ENCODE measurements around the gene MAP4K4. TPM values are rescaled to one million over a fixed set of nuclear protein-coding genes. Genes with fewer than 3 reads are reported as not detected.

The MAP4K4 gene
- polyA plus RNA-seq, 2 donors: 19.6 to 24.1 TPM

DNA sequence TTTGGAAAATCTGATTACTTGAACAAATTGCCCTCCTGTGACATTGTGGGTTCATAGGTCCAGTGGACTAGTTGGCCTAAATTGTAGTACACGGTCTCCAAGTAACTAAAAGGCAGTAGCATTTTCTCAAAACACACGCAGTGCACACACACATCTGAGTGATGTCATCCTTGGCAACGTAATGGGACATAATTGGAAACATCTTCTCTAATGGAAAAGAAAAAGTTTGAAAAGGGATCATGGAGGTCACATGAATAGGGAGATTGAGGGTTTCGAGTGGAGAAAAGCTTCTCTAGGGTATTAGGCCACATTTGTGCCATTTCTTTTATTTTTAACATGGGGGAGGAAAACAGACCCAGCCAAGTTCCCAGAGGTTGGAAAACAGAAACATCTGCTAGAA lies 93.3 kb downstream of the MAP4K4 start:
- no peaks in the 10 kb centered on the region for H3K27me3 ChIP-seq (ENCODE audit: control insufficient read depth in 1 of 2, insufficient read depth in 2 of 2, low read length in 2 of 2)
- H3K36me3 ChIP-seq (ENCODE audit: control insufficient read depth in 2 of 2, insufficient read depth in 2 of 2, low read length in 1 of 2): no peaks in the 10 kb centered on the region
- H3K9me3 ChIP-seq (ENCODE audit: control insufficient read depth in 2 of 2, insufficient read depth in 1 of 2, low read depth in 1 of 2, low read length in 1 of 2): no peaks in the 10 kb centered on the region
- no peak overlapping the region for H3K27ac ChIP-seq (ENCODE audit: low read depth in 2 of 2, low read length in 1 of 2)
- H3K4me1 ChIP-seq (ENCODE audit: control insufficient read depth in 2 of 2, insufficient read depth in 2 of 2, low read length in 1 of 2): peaks cover 0 to 3% of the 10 kb centered on the region in 2 donors
- WGBS, 2 donors: 68 to 71% methylated on average over 4 of the region's 4 CpGs
- H3K4me3 ChIP-seq (ENCODE audit: low read depth in 1 of 2, low read length in 2 of 2): no peak overlapping the region

DNA sequence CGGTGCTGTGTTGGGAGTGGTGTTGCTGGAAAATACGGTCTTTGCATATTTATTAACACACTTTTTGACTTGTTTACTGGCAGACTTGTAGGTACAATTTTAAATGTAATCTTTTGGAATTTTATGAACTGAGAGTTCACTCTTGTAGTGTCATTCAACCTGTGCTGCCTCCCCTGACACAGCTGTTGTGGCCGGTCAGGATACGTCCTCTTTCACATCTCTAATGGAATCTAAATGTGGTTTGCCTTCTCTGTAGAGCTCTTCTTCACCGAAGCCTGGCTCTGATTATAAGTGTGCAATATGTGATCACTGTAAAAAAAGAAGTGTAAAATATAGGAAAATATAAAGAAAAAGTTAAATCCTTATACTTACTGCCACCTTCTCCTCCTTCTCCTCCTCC lies 94.7 kb downstream of the MAP4K4 start:
- Histone ChIP-seq H3K27ac (ENCODE audit: low read depth in 2 of 2, low read length in 1 of 2) (no peak overlapping the region), H3K36me3 (ENCODE audit: control insufficient read depth in 2 of 2, insufficient read depth in 2 of 2, low read length in 1 of 2) (no peaks in the 10 kb centered on the region), H3K4me3 (ENCODE audit: low read depth in 1 of 2, low read length in 2 of 2) (no peak overlapping the region), H3K9me3 (ENCODE audit: control insufficient read depth in 2 of 2, insufficient read depth in 1 of 2, low read depth in 1 of 2, low read length in 1 of 2) (no peaks in the 10 kb centered on the region), H3K27me3 (ENCODE audit: control insufficient read depth in 1 of 2, insufficient read depth in 2 of 2, low read length in 2 of 2) (no peaks in the 10 kb centered on the region), H3K4me1 (ENCODE audit: control insufficient read depth in 2 of 2, insufficient read depth in 2 of 2, low read length in 1 of 2) (peaks cover 0 to 3% of the 10 kb centered on the region in 2 donors)
- WGBS, 2 donors: 88 to 95% methylated on average over 5 of the region's 5 CpGs

- Histone ChIP-seq H3K27ac (ENCODE audit: low read depth in 2 of 2, low read length in 1 of 2) (no peak overlapping the region), H3K27me3 (ENCODE audit: control insufficient read depth in 1 of 2, insufficient read depth in 2 of 2, low read length in 2 of 2) (no peaks in the 10 kb centered on the region), H3K4me3 (ENCODE audit: low read depth in 1 of 2, low read length in 2 of 2) (no peak overlapping the region), H3K4me1 (ENCODE audit: control insufficient read depth in 2 of 2, insufficient read depth in 2 of 2, low read length in 1 of 2) (peaks cover 0 to 3% of the 10 kb centered on the region in 2 donors), H3K36me3 (ENCODE audit: control insufficient read depth in 2 of 2, insufficient read depth in 2 of 2, low read length in 1 of 2) (no peaks in the 10 kb centered on the region), H3K9me3 (ENCODE audit: control insufficient read depth in 2 of 2, insufficient read depth in 1 of 2, low read depth in 1 of 2, low read length in 1 of 2) (no peaks in the 10 kb centered on the region)
- 66 to 70% methylated on average over 3 of the region's 3 CpGs for WGBS, 2 donors
Observed at GRCh38 chr2:101793277-101793969, 95.9 kb downstream of the MAP4K4 start.

- Histone ChIP-seq H3K36me3 (ENCODE audit: control insufficient read depth in 2 of 2, insufficient read depth in 2 of 2, low read length in 1 of 2) (no peaks in the 10 kb centered on the region), H3K9me3 (ENCODE audit: control insufficient read depth in 2 of 2, insufficient read depth in 1 of 2, low read depth in 1 of 2, low read length in 1 of 2) (no peaks in the 10 kb centered on the region), H3K4me1 (ENCODE audit: control insufficient read depth in 2 of 2, insufficient read depth in 2 of 2, low read length in 1 of 2) (peaks cover 0 to 3% of the 10 kb centered on the region in 2 donors), H3K4me3 (ENCODE audit: low read depth in 1 of 2, low read length in 2 of 2) (no peak overlapping the region), H3K27me3 (ENCODE audit: control insufficient read depth in 1 of 2, insufficient read depth in 2 of 2, low read length in 2 of 2) (no peaks in the 10 kb centered on the region), H3K27ac (ENCODE audit: low read depth in 2 of 2, low read length in 1 of 2) (no peak overlapping the region)
- WGBS, 2 donors: 76 to 86% methylated on average over 2 of the region's 2 CpGs
Observed at GRCh38 chr2:101794141-101794540, 96.6 kb downstream of the MAP4K4 start.

DNA sequence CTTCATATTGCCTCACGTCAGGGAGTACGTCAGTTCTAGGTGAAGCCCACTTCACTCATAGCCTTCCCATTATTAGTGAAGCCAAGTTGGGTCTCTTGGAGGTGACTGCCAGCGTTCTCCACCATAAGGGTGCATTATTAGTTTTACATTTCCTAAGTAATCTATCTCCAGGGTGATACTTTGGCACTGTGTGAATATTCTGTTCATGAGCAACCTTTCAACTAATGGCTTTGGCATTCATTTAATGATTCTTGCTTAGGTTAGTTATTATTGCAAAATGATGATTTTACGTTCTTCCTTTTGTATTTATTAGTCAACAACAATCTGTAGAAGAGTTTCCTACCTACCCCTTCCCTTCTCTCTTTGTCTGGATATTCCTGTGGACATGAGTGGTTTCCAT lies 97.5 kb downstream of the MAP4K4 start:
- Histone ChIP-seq H3K27ac (ENCODE audit: low read depth in 2 of 2, low read length in 1 of 2) (no peak overlapping the region), H3K27me3 (ENCODE audit: control insufficient read depth in 1 of 2, insufficient read depth in 2 of 2, low read length in 2 of 2) (no peaks in the 10 kb centered on the region), H3K36me3 (ENCODE audit: control insufficient read depth in 2 of 2, insufficient read depth in 2 of 2, low read length in 1 of 2) (no peaks in the 10 kb centered on the region), H3K4me3 (ENCODE audit: low read depth in 1 of 2, low read length in 2 of 2) (no peak overlapping the region), H3K4me1 (ENCODE audit: control insufficient read depth in 2 of 2, insufficient read depth in 2 of 2, low read length in 1 of 2) (peaks cover 0 to 3% of the 10 kb centered on the region in 2 donors), H3K9me3 (ENCODE audit: control insufficient read depth in 2 of 2, insufficient read depth in 1 of 2, low read depth in 1 of 2, low read length in 1 of 2) (no peaks in the 10 kb centered on the region)
- WGBS, 2 donors: 90 to 93% methylated on average over 4 of the region's 4 CpGs

DNA sequence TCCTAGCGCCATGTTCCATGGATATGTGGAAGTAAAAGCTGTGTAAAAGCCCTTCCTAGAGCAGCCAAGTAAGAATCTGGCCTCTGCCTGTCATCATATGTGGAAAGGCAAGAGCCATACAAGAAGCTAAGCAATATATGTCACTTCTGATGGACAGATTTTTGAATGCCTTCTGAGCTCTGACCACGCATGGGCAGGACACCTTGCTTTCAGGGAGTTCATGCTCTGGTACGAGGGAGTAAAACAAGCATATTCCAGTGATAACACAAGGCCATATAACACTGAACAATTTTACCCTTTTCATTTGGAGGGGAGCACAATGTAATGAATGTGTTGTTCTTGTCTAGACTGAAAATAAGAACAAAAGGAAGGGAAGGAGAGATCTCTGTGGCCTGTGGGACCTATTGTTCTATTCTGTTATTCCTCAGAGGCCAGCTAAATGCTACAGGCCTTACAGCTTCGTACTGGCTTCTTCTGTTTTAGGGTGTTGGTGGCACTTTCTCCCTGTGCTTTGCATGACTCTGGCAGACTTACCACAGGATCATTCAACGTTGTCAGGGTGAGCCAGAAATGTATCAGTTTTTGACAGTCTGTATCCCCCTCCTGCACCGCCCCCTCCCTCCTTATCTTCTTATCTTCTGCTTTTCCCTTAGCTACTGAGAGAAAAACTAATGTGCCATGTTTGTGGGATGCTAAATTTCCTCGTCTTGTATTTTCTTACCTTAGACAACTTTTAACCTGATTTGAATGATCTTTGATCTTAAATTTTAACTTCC lies 99.5 kb downstream of the MAP4K4 start:
- 83 to 88% methylated on average over 7 of the region's 7 CpGs for WGBS, 2 donors
- Histone ChIP-seq H3K36me3 (ENCODE audit: control insufficient read depth in 2 of 2, insufficient read depth in 2 of 2, low read length in 1 of 2) (no peaks in the 10 kb centered on the region), H3K27ac (ENCODE audit: low read depth in 2 of 2, low read length in 1 of 2) (no peak overlapping the region), H3K27me3 (ENCODE audit: control insufficient read depth in 1 of 2, insufficient read depth in 2 of 2, low read length in 2 of 2) (no peaks in the 10 kb centered on the region), H3K4me1 (ENCODE audit: control insufficient read depth in 2 of 2, insufficient read depth in 2 of 2, low read length in 1 of 2) (peaks cover 0 to 3% of the 10 kb centered on the region in 2 donors), H3K4me3 (ENCODE audit: low read depth in 1 of 2, low read length in 2 of 2) (no peak overlapping the region), H3K9me3 (ENCODE audit: control insufficient read depth in 2 of 2, insufficient read depth in 1 of 2, low read depth in 1 of 2, low read length in 1 of 2) (no peaks in the 10 kb centered on the region)

- H3K4me3 ChIP-seq (ENCODE audit: low read depth in 1 of 2, low read length in 2 of 2): no peak overlapping the region
- H3K9me3 ChIP-seq (ENCODE audit: control insufficient read depth in 2 of 2, insufficient read depth in 1 of 2, low read depth in 1 of 2, low read length in 1 of 2): no peaks in the 10 kb centered on the region
- H3K36me3 ChIP-seq (ENCODE audit: control insufficient read depth in 2 of 2, insufficient read depth in 2 of 2, low read length in 1 of 2): no peaks in the 10 kb centered on the region
- no peaks in the 10 kb centered on the region for H3K27me3 ChIP-seq (ENCODE audit: control insufficient read depth in 1 of 2, insufficient read depth in 2 of 2, low read length in 2 of 2)
- no peak overlapping the region for H3K27ac ChIP-seq (ENCODE audit: low read depth in 2 of 2, low read length in 1 of 2)
- H3K4me1 ChIP-seq (ENCODE audit: control insufficient read depth in 2 of 2, insufficient read depth in 2 of 2, low read length in 1 of 2): peaks cover 0 to 2% of the 10 kb centered on the region in 2 donors
- WGBS, 2 donors: 98 to 100% methylated on average over 3 of the region's 3 CpGs
Observed at GRCh38 chr2:101801496-101801895, 104.0 kb downstream of the MAP4K4 start.

- WGBS, 2 donors: 51 to 59% methylated on average over 5 of the region's 5 CpGs
- peak overlapping the region in 1 of 2 donors; percentile 65 for H3K27ac ChIP-seq (ENCODE audit: low read depth in 2 of 2, low read length in 1 of 2)
Observed at GRCh38 chr2:101802329-101802728, 104.8 kb downstream of the MAP4K4 start.

GRCh38 chr2:101803128-101803527 lies 105.6 kb downstream of the MAP4K4 start:
- Histone ChIP-seq H3K36me3 (ENCODE audit: control insufficient read depth in 2 of 2, insufficient read depth in 2 of 2, low read length in 1 of 2) (no peaks in the 10 kb centered on the region), H3K27me3 (ENCODE audit: control insufficient read depth in 1 of 2, insufficient read depth in 2 of 2, low read length in 2 of 2) (no peaks in the 10 kb centered on the region), H3K9me3 (ENCODE audit: control insufficient read depth in 2 of 2, insufficient read depth in 1 of 2, low read depth in 1 of 2, low read length in 1 of 2) (no peaks in the 10 kb centered on the region), H3K4me1 (ENCODE audit: control insufficient read depth in 2 of 2, insufficient read depth in 2 of 2, low read length in 1 of 2) (peaks cover 0 to 2% of the 10 kb centered on the region in 2 donors), H3K27ac (ENCODE audit: low read depth in 2 of 2, low read length in 1 of 2) (peak overlapping the region in 1 of 2 donors; percentile 44), H3K4me3 (ENCODE audit: low read depth in 1 of 2, low read length in 2 of 2) (no peak overlapping the region)
- WGBS, 2 donors: 80 to 84% methylated on average over 1 of the region's 1 CpG

More at GRCh38 chr2:101802329-101802728, 104.8 kb downstream of the MAP4K4 start:
- H3K36me3 ChIP-seq (ENCODE audit: control insufficient read depth in 2 of 2, insufficient read depth in 2 of 2, low read length in 1 of 2): no peaks in the 10 kb centered on the region
- no peaks in the 10 kb centered on the region for H3K9me3 ChIP-seq (ENCODE audit: control insufficient read depth in 2 of 2, insufficient read depth in 1 of 2, low read depth in 1 of 2, low read length in 1 of 2)
- H3K4me1 ChIP-seq (ENCODE audit: control insufficient read depth in 2 of 2, insufficient read depth in 2 of 2, low read length in 1 of 2): peaks cover 0 to 2% of the 10 kb centered on the region in 2 donors
- H3K4me3 ChIP-seq (ENCODE audit: low read depth in 1 of 2, low read length in 2 of 2): no peak overlapping the region
- H3K27me3 ChIP-seq (ENCODE audit: control insufficient read depth in 1 of 2, insufficient read depth in 2 of 2, low read length in 2 of 2): no peaks in the 10 kb centered on the region

All from esophagus (tissue), 2 donors.